C4-2B (cell line): ENCODE results near the gene INSR.

Experiments used
- ZFX ChIP-seq: fragments of 450-650 bp; IDR thresholded peaks from 2 replicates; pipeline ENCODE4 v1.6.1; 2017
- TF ChIP-seq, protein P1 (sequence below): fragments of 450-650 bp; conservative IDR thresholded peaks from 2 replicates; pipeline ENCODE4 v1.5.1; 2017; ENCODE audit warnings: mild to moderate bottlenecking

DNA sequence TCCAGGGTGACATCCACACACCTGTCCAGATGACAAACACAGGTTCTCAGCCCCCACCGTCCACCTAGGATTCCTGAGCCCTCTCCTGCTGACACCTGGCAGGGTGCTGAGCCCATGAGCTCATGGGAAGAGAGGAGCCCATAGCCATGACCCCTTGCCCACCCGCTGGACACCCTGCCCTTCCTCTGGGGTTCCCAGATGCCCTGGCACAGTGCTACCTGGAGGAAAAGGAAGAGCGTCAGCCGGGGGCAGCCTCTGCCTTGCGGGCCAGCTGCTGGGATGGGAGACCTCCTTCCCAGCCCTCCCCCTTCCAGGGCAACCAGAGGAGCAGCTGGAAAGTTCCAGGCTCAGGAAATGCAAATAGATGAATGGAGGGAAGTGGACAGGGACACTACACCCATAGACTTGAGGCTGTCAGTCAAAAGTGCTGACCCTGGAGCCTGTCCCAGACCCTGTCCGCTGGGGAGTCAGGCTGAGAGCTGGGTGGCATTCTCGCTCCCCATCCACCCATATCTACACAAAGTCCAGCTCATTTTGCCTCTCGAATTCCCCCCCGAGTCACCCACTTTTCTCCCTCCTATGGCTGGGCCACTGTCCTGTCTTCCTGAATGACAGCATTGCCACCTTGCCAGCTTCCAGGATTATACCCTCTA lies 42.2 kb upstream of the INSR start:
- TF ChIP-seq, protein P1, sequence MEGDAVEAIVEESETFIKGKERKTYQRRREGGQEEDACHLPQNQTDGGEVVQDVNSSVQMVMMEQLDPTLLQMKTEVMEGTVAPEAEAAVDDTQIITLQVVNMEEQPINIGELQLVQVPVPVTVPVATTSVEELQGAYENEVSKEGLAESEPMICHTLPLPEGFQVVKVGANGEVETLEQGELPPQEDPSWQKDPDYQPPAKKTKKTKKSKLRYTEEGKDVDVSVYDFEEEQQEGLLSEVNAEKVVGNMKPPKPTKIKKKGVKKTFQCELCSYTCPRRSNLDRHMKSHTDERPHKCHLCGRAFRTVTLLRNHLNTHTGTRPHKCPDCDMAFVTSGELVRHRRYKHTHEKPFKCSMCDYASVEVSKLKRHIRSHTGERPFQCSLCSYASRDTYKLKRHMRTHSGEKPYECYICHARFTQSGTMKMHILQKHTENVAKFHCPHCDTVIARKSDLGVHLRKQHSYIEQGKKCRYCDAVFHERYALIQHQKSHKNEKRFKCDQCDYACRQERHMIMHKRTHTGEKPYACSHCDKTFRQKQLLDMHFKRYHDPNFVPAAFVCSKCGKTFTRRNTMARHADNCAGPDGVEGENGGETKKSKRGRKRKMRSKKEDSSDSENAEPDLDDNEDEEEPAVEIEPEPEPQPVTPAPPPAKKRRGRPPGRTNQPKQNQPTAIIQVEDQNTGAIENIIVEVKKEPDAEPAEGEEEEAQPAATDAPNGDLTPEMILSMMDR = no peak
- TF ChIP-seq ZFX = no peak
